ENCODE data around the gene ZNF460. TPM values are rescaled to one million over a fixed set of nuclear protein-coding genes. Genes with fewer than 3 reads are reported as not detected.

ZNF460 gene
- total and polyA plus RNA-seq, 2 of the 13 experiments (the other 11 are each of a cell fraction or from before 2014, with no cell fraction given) = 14.5 to 44.8 TPM

GRCh38 chr19:57280165-57280961 is at the start of gene ZNF460 (continued):
- TF ChIP-seq ZNF407 (CRISPR knock-in tag; IDR thresholded peaks at IDR 0.05; ENCODE audit: not compliant biosample characterization) (peak; percentile 36), ZNF512 (CRISPR knock-in tag; IDR thresholded peaks at IDR 0.05) (no peak), DMAP1 (CRISPR knock-in tag; IDR thresholded peaks at IDR 0.05) (peak; percentile 53; the same call in 1 of the 2 replicates), BCL6 (CRISPR knock-in tag; IDR thresholded peaks at IDR 0.05) (peak; percentile 32; the same call in 1 of the 2 replicates), HNRNPL (IDR thresholded peaks at IDR 0.05; ENCODE audit: low read depth, low read length) (0 out of 2 replicates have a peak, but pooled peaks have one; percentile 45), NFYB (CRISPR knock-in tag; IDR thresholded peaks at IDR 0.05) (peak; percentile 86), CAMTA2 (CRISPR knock-in tag; IDR thresholded peaks at IDR 0.05; ENCODE audit: borderline replicate concordance) (no peak; the same call in 1 of the 2 replicates), MXI1 (IDR thresholded peaks at IDR 0.05; ENCODE audit: borderline replicate concordance, low read depth, low read length) (peak; percentile 74; the same call in 1 of the 3 replicates), FLYWCH1 (CRISPR knock-in tag; IDR thresholded peaks at IDR 0.05) (peak; percentile 79), PRDM10 (CRISPR knock-in tag; IDR thresholded peaks at IDR 0.05; ENCODE audit: low read depth) (no peak; the same call in 1 of the 2 replicates), GPN1 (CRISPR knock-in tag; IDR thresholded peaks at IDR 0.05; ENCODE audit: borderline replicate concordance) (no peak), JUNB (CRISPR knock-in tag; IDR thresholded peaks at IDR 0.05; ENCODE audit: borderline replicate concordance) (no peak), MEF2D (CRISPR knock-in tag; IDR thresholded peaks at IDR 0.05) (peak; percentile 23; the same call in 1 of the 2 replicates), HDAC2 (CRISPR knock-in tag; IDR thresholded peaks at IDR 0.05) (peak; percentile 72), ZNF709 (CRISPR knock-in tag; IDR thresholded peaks at IDR 0.05) (peak; percentile 71)
